ENCODE measurements around the gene LSM2. TPM values are rescaled to one million over a fixed set of nuclear protein-coding genes. Genes with fewer than 3 reads are reported as not detected.
"Not testable (repeated sequence)": the region's sequence is repeated elsewhere in the genome, so short reads cannot be mapped to it uniquely, and the experiment has no call there.

LSM2 gene
- total RNA-seq, 4 donors from 2014 or later, result 37.1 to 119 (median 58.7) TPM

DNA sequence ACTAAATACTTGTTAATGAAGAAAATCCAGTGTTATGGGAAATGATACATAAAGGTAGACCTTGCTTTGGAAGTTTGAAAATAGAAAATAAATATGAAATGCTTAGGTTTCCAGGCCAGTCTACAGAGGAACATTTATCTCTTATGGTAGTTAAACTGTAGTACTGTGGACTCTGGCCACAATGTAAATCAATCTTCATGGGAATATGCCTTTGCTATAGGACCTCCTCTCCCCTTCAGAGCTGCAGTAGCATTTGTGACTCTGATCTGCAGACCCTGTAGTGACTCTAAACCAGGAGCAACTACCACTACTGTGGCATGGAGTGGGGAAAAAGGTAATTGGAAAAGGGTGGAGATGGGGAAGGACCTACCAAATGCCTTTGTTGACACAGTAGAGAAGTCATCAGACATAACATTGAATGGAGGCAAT is 13.1 kb upstream of the LSM2 start:
- Histone ChIP-seq H3K4me3 (no peak overlapping the region), H3K4me1 (peaks cover 0 to 6% of the 10 kb centered on the region in 2 donors), H3K9me3 (no peaks in the 10 kb centered on the region), H3K36me3 (no peaks in the 10 kb centered on the region), H3K27ac (peak overlapping the region; percentile 96 to 99), H3K27me3 (no peaks in the 10 kb centered on the region)
- no peak for DNase-seq
- no peak for TF ChIP-seq POLR2A (IDR thresholded peaks at IDR 0.05)
- intact Hi-C loops (cut with DNase I; ENCODE audit: low total_unique reads), result no loop called here

DNA sequence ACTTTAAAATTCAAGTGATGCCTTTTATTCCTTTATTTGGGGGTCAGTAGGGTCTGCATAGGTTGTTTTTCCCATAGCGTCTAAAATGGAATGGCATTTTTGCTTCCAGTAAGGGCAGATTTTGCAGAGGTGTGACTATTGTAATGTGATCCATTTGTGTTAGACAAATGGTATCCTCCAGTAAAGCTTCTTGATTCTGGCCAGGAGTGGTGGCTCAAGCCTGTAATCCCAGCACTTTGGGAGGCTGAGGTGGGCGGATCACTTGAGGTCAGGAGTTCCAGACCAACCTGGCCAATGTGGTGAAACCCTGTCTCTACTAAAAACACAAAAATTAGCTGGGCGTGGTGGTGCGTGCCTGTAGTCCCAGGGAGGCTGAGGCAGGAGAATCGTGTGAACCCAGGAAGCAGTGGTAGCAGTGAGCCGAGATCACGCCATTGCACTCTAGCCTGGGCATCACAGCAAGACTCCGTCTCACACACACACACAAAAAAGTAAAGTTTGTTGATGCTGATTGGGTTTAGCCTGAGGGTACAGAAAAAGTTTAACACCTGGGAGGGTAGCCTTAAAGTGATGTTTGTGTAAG is 11.3 kb upstream of the LSM2 start:
- peak overlapping the region; percentile 66 to 99 for H3K27ac ChIP-seq

DNA sequence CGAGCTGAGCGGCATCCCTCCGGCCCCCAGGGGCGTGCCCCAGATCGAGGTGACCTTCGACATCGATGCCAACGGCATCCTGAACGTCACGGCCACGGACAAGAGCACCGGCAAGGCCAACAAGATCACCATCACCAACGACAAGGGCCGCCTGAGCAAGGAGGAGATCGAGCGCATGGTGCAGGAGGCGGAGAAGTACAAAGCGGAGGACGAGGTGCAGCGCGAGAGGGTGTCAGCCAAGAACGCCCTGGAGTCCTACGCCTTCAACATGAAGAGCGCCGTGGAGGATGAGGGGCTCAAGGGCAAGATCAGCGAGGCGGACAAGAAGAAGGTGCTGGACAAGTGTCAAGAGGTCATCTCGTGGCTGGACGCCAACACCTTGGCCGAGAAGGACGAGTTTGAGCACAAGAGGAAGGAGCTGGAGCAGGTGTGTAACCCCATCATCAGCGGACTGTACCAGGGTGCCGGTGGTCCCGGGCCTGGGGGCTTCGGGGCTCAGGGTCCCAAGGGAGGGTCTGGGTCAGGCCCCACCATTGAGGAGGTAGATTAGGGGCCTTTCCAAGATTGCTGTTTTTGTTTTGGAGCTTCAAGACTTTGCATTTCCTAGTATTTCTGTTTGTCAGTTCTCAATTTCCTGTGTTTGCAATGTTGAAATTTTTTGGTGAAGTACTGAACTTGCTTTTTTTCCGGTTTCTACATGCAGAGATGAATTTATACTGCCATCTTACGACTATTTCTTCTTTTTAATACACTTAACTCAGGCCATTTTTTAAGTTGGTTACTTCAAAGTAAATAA is 10.6 kb upstream of the LSM2 start:
- intact Hi-C loops (cut with DNase I; ENCODE audit: low total_unique reads); DNase-seq; H3K27me3 ChIP-seq; H3K9me3 ChIP-seq; H3K36me3 ChIP-seq; H3K4me1 ChIP-seq: not testable (repeated sequence)
- peak overlapping the region; percentile 66 to 99 for H3K27ac ChIP-seq
- TF ChIP-seq, protein P1, sequence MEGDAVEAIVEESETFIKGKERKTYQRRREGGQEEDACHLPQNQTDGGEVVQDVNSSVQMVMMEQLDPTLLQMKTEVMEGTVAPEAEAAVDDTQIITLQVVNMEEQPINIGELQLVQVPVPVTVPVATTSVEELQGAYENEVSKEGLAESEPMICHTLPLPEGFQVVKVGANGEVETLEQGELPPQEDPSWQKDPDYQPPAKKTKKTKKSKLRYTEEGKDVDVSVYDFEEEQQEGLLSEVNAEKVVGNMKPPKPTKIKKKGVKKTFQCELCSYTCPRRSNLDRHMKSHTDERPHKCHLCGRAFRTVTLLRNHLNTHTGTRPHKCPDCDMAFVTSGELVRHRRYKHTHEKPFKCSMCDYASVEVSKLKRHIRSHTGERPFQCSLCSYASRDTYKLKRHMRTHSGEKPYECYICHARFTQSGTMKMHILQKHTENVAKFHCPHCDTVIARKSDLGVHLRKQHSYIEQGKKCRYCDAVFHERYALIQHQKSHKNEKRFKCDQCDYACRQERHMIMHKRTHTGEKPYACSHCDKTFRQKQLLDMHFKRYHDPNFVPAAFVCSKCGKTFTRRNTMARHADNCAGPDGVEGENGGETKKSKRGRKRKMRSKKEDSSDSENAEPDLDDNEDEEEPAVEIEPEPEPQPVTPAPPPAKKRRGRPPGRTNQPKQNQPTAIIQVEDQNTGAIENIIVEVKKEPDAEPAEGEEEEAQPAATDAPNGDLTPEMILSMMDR (IDR thresholded peaks at IDR 0.05), result peak in 2 of 4 experiments; percentile 6 to 19
- peak overlapping the region; percentile 26 for H3K4me3 ChIP-seq

More for the DNA sequence above, 11.3 kb upstream of the LSM2 start:
- H3K4me1 ChIP-seq; H3K36me3 ChIP-seq; intact Hi-C loops (cut with DNase I; ENCODE audit: low total_unique reads); DNase-seq; H3K27me3 ChIP-seq; H3K9me3 ChIP-seq: not testable (repeated sequence)
- peak overlapping the region; percentile 26 for H3K4me3 ChIP-seq

DNA sequence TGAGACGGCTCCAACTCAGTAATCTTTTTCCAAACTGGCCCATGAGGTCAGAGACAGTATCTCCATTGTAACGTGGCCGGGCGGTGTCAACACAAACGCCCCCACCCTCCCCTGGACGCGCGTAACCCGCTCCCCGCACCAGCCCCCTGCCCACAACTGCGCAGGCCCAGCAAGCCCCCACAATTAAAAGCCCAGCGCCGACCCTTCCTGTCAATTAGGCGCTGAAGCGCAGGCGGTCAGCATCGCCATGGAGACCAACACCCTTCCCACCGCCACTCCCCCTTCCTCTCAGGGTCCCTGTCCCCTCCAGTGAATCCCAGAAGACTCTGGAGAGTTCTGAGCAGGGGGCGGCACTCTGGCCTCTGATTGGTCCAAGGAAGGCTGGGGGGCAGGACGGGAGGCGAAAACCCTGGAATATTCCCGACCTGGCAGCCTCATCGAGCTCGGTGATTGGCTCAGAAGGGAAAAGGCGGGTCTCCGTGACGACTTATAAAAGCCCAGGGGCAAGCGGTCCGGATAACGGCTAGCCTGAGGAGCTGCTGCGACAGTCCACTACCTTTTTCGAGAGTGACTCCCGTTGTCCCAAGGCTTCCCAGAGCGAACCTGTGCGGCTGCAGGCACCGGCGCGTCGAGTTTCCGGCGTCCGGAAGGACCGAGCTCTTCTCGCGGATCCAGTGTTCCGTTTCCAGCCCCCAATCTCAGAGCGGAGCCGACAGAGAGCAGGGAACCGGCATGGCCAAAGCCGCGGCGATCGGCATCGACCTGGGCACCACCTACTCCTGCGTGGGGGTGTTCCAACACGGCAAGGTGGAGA is 8.5 kb upstream of the LSM2 start, which contains the start of the genes HSPA1A and HSPA1L:
Gene HSPA1A (plus strand): TSS at position 519 of the 814 bp plus-strand sequence. CDS start 214 bp downstream, at position 733.
Gene HSPA1L (minus strand): TSS at position 259 of the 814 bp plus-strand sequence. CDS start 3,311 bp downstream, outside the sequence.
- TF ChIP-seq, protein P1 (IDR thresholded peaks at IDR 0.05), result peak in 1 of 4 experiments; percentile 21
- peak; percentile 100 for TF ChIP-seq POLR2A (IDR thresholded peaks at IDR 0.05)
- Histone ChIP-seq H3K9me3 (no peaks in the 10 kb centered on the region), H3K27me3 (no peaks in the 10 kb centered on the region), H3K4me3 (peak within 1 kb of the TSS; percentile 58 to 67), H3K27ac (peak within 1 kb of the TSS; percentile 96 to 100), H3K36me3 (no peaks in the 10 kb centered on the region), H3K4me1 (peaks cover 0 to 4% of the 10 kb centered on the region in 2 donors)
- DNase-seq, result peak; percentile 97 to 98
- intact Hi-C loops (cut with DNase I; ENCODE audit: low total_unique reads), result no loop called here

DNA sequence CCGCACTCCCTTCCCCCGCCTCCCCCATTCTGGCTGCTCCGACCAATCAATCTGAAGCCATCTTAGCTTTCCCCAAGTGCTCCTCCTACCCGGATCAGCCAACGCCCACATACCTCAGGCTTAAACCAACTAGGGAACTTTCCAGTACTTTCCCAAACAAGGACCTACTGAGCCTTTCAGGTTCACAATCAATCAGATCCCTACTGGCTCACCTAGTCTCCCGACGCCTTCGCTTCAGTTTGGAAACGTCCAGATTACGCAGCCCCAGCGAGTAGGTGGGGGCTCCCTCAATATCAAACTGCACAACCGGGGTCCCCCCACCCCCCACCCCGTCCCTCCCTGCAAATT is 7.9 kb upstream of the LSM2 start:
- H3K4me3 ChIP-seq, result peak overlapping the region; percentile 58 to 67
- no peaks in the 10 kb centered on the region for H3K9me3 ChIP-seq
- no peaks in the 10 kb centered on the region for H3K36me3 ChIP-seq
- no peaks in the 10 kb centered on the region for H3K27me3 ChIP-seq
- H3K27ac ChIP-seq, result peak overlapping the region; percentile 96 to 100
- intact Hi-C loops (cut with DNase I; ENCODE audit: low total_unique reads), result no loop called here
- TF ChIP-seq, protein P1 (IDR thresholded peaks at IDR 0.05), result no peak
- TF ChIP-seq POLR2A (IDR thresholded peaks at IDR 0.05), result peak; percentile 37 to 92
- H3K4me1 ChIP-seq, result no peaks in the 10 kb centered on the region
- peak; percentile 96 to 99 for DNase-seq
